Stimulated activated naive CD8-positive, alpha-beta T cell treated with anti-CD3 and anti-CD28 coated beads, Interleukin-15, amount 100 ng/mL, for 72 hours (primary cell): ENCODE measurements around the gene ZNF620.

Experiments
- ATAC-seq: fragments of 150-1000 bp; cut with Tn5 transposase; 2 replicates; pipeline ENCODE4 v1.10.0; 2021; ENCODE audit warnings: mild to moderate bottlenecking, moderate library complexity
- DNase-seq, 2 donors: peaks; one replicate each; pipeline ENCODE4 v3.0.0; 2021 to 2022
- H3K27ac Mint-ChIP-seq, 2 donors: one replicate each; pipeline ENCODE4 v1.8.0; 2022; ENCODE audit warnings: mild to moderate bottlenecking in 2 of 2, mixed read lengths in 2 of 2, moderate library complexity in 2 of 2
- H3K27me3 Mint-ChIP-seq: one replicate; pipeline ENCODE4 v1.8.0; 2022; ENCODE audit warnings: mixed read lengths
- H3K4me1 Mint-ChIP-seq: one replicate; pipeline ENCODE4 v1.8.0; 2022; ENCODE audit warnings: mild to moderate bottlenecking, mixed read lengths
- H3K4me3 Mint-ChIP-seq, 2 donors: one replicate each; pipeline ENCODE4 v1.8.0; 2022; ENCODE audit warnings: mild to moderate bottlenecking in 2 of 2, mixed read lengths in 2 of 2, moderate library complexity in 1 of 2
- H3K9me3 Mint-ChIP-seq, 2 donors: one replicate each; pipeline ENCODE4 v1.8.0; 2022; ENCODE audit warnings: mixed read lengths in 2 of 2

ZNF620 gene

DNA sequence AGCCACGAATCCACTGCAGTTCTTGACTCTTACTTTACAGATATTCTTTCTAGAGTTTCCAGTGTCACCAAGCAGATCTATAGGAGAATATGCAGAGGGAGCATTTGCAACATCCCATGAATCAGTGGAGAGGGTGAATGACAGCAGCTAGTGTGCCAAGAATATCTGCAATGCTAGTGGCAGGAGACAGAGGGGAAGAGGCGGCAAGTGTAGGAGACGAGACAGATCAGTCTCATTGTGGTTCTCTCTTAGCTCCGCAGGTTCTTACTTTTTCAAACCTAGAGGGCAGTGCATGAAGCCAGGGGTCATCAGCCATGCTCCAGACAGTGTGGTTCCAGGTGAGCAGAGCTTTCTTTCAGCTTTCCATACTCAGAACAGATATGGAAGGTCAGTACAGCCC, 28.2 kb upstream of the ZNF620 start:
- Mint-ChIP-seq H3K27me3 (no peaks in the 10 kb centered on the region), H3K4me1 (peaks cover 28% of the 10 kb centered on the region), H3K27ac (peak overlapping the region; percentile 96 to 99), H3K9me3 (no peaks in the 10 kb centered on the region), H3K4me3 (peak overlapping the region; percentile 89 to 93)
- no peak for ATAC-seq
- DNase-seq: no peak

DNA sequence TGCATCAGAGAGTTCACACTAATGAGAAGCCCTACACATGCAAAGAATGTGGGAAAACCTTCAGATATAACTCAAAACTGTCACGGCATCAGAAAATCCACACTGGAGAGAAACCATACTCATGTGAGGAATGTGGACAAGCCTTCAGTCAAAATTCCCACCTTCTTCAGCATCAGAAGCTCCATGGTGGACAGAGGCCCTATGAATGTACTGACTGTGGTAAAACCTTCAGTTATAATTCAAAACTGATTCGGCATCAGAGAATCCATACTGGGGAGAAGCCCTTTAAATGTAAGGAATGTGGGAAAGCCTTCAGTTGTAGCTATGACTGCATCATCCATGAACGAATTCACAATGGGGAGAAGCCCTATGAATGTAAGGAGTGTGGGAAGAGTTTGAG, 18.7 kb upstream of the ZNF620 start:
- ATAC-seq (no peak), DNase-seq (no peak)
- Mint-ChIP-seq H3K4me3 (no peak overlapping the region), H3K27me3 (no peaks in the 10 kb centered on the region), H3K4me1 (peaks cover 11% of the 10 kb centered on the region), H3K27ac (no peak overlapping the region), H3K9me3 (peaks cover 28 to 37% of the 10 kb centered on the region in 2 donors)

DNA sequence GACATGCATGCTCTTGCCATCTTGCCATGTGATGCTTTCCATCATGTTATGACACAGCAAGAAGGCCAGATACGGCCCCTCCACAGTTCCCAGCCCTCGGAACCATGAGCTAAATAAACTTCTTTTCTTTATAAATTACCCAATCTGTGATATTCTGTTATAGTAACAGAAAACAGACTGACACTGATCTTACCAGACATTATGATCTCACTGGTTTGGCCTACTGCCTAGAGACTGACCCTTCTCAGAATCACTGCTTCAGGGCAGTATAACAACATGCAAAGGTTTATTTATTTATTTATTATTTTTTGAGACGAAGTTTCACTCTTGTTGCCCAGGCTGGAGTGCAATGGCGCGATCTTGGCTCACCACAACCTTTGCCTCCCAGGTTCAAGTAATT, 14.9 kb upstream of the ZNF620 start:
- H3K4me1 Mint-ChIP-seq: no peaks in the 10 kb centered on the region
- no peak overlapping the region for H3K4me3 Mint-ChIP-seq
- H3K27me3 Mint-ChIP-seq: no peaks in the 10 kb centered on the region
- no peak overlapping the region for H3K27ac Mint-ChIP-seq
- no peak for DNase-seq
- ATAC-seq: no peak
- peaks cover 28 to 35% of the 10 kb centered on the region in 2 donors for H3K9me3 Mint-ChIP-seq

DNA sequence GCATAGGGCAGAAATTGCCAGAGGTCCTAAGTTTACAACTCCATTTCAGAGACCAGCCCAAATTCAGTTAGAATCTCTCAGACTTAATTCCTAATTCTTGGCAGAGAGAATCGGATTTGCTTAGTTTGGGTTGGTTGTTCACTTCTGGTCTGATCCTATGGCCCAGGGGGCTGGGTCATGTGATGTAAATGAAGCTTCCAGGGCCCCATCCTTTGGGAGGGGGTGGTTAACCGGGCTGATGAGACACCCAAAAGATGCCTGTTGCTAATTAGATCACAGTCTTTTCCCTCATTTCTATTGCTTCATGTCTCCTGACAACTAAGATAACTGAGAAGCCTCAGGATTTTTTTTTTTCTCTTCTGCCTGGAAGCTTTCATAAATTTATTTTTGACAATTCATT, 11.1 kb upstream of the ZNF620 start:
- H3K27me3 Mint-ChIP-seq: no peaks in the 10 kb centered on the region
- H3K4me1 Mint-ChIP-seq: no peaks in the 10 kb centered on the region
- DNase-seq (no peak), ATAC-seq (no peak)
- H3K27ac Mint-ChIP-seq: no peak overlapping the region
- H3K4me3 Mint-ChIP-seq: no peak overlapping the region
- peaks cover 7% of the 10 kb centered on the region in 2 donors for H3K9me3 Mint-ChIP-seq

DNA sequence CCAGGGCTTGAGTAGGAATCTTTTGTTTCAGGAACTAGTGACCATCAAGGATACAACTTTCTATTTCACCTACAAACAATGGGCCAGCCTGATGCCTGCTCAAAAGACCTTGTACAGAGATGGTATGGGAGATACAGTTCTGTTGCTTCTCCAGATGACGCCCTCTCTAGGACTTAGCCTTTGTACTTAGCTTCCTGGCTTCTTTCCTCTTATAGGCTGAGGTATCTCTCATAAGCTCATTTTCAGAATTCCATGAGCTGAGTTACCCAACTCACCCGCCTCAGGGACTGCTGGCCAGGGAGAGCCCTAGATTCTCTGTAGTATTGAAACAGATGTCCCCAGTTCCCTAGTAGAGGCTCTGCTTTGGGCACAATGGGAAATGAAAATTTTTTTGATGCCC, 8.6 kb upstream of the ZNF620 start:
- Mint-ChIP-seq H3K4me1 (no peaks in the 10 kb centered on the region), H3K27me3 (no peaks in the 10 kb centered on the region), H3K27ac (no peak overlapping the region), H3K9me3 (no peaks in the 10 kb centered on the region), H3K4me3 (no peak overlapping the region)
- ATAC-seq: no peak
- no peak for DNase-seq

DNA sequence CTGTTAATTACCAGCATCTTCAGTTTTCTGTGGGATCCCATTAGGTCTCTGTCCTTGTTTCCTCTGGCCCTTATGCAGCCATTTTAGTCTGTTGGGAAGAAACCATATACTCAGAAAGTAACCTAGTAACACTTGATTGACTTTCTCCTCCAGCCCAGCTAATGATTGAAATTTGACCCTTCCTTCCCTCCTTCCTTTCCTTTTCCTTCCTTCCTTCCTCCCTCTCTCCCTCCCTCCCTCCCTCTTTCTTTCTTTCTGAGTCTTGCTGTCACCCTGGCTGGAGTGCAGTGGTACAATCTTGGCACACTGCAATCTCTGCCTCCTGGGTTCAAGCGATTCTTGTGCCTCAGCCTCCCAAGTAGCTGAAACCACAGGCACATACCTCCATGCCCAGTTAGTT, 5.9 kb upstream of the ZNF620 start:
- no peak for DNase-seq
- Mint-ChIP-seq H3K27ac (no peak overlapping the region), H3K27me3 (no peaks in the 10 kb centered on the region), H3K4me3 (no peak overlapping the region), H3K4me1 (no peaks in the 10 kb centered on the region), H3K9me3 (no peaks in the 10 kb centered on the region)
- ATAC-seq: no peak

DNA sequence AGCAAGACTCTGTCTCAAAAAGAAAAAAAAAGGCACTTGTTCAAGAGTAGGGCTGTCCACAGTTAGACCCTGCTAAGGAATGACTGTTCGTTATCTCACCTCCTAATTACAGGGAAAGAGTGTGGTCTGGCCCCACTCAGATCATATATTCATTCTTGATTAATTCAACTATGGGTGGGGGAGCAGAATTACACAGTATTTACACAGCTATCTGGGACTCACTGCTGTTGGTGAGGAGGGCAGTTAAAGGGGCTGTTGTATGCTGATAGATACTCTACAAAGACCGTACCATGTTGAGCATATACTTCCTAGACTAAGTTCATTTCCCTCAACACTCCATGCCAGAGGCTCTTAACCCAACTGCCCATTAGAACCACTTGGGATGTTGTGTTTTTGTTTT, 3.8 kb upstream of the ZNF620 start:
- DNase-seq (no peak), ATAC-seq (no peak)
- no peak overlapping the region for H3K4me3 Mint-ChIP-seq
- no peak overlapping the region for H3K27ac Mint-ChIP-seq
- H3K4me1 Mint-ChIP-seq: peaks cover 11% of the 10 kb centered on the region
- no peaks in the 10 kb centered on the region for H3K9me3 Mint-ChIP-seq
- H3K27me3 Mint-ChIP-seq: no peaks in the 10 kb centered on the region

DNA sequence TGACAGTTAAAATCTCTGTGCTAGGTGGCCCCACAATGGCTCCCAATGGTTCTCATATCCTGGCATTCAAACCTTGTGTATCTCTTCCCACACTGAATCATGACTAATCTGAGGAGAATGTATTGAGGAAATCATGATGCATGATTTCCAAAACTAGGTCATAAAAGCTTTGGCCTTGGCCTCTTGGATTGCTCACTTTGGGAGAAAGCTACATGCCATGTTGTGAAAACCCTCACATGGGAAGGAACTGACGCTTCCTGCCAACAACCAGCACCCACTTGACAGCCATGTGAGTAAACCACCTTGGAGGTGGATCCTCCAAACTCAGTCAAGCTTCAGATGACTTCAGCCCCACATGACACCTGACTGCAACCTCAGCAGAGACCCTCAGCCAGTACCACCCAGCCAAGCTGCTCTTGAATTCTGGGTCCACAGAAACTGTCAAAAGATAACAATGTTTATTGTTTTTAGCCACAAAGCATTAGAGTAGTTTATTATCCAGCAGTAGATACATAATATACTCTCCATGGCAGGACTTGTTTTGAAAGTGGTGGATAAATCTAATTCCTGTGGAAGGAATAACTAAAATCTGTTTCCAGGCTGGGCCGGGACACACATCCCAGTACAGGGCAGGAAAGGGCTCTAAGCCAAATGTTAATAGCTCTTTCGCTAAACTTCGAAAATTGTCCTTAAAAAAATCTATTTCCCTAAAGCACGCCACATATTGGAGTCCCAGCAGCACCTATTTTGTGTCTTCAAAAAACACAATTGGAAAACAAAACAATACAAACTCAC, 1.0 kb upstream of the ZNF620 start:
- DNase-seq: no peak

DNA sequence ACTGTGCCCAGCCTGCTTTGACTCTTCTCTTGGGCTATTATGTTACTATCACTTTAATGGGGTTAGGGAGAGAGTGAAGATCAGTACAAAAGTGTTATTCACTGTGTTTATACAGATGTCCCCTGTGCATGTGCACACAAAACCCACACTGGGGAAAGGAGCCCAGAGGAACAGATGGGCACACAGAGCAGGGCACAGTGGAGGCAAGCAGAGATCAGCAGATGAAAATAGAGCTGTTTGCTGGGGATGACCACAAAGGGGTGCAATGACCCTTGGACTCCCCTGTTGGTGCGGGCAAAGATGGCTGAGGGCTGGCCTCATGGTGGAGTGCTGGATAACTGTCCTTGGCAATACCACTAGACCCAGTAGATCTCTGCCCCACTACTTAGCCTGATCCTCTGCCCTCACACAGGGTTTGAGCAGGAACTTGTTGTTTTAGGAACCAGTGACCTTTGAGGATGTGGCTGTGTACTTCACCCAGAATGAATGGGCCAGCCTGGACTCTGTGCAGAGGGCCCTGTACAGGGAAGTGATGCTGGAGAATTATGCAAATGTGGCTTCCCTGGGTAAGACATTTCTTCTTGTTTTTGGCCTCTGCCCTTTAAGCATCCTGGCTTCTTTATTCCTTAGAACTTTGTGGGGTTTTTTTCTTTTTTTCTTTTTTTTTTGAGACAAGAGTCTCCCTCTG, 5.3 kb downstream of the ZNF620 start:
- Mint-ChIP-seq H3K4me1 (peaks cover 8% of the 10 kb centered on the region), H3K27ac (no peak overlapping the region), H3K27me3 (no peaks in the 10 kb centered on the region), H3K9me3 (no peaks in the 10 kb centered on the region), H3K4me3 (no peak overlapping the region)
- DNase-seq (no peak), ATAC-seq (no peak)

More for the DNA sequence above, 1.0 kb upstream of the ZNF620 start:
- Mint-ChIP-seq H3K27ac (no peak overlapping the region), H3K9me3 (no peaks in the 10 kb centered on the region), H3K27me3 (no peaks in the 10 kb centered on the region), H3K4me3 (peak overlapping the region in 1 of 2 donors; percentile 88), H3K4me1 (peaks cover 14% of the 10 kb centered on the region)
- no peak for ATAC-seq

DNA sequence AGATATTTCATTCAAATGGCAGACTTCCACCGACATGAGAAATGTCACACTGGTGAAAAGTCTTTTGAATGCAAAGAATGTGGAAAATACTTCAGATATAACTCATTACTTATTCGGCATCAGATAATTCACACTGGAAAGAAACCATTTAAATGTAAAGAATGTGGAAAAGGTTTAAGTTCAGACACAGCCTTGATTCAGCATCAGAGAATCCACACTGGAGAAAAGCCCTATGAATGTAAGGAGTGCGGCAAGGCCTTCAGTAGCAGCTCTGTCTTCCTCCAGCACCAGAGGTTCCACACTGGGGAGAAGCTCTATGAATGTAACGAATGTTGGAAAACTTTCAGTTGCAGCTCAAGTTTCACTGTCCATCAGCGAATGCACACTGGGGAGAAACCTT, 10.4 kb downstream of the ZNF620 start:
- no peak for DNase-seq
- Mint-ChIP-seq H3K4me1 (no peaks in the 10 kb centered on the region), H3K27ac (no peak overlapping the region), H3K4me3 (no peak overlapping the region), H3K9me3 (no peaks in the 10 kb centered on the region), H3K27me3 (no peaks in the 10 kb centered on the region)
- ATAC-seq: no peak

DNA sequence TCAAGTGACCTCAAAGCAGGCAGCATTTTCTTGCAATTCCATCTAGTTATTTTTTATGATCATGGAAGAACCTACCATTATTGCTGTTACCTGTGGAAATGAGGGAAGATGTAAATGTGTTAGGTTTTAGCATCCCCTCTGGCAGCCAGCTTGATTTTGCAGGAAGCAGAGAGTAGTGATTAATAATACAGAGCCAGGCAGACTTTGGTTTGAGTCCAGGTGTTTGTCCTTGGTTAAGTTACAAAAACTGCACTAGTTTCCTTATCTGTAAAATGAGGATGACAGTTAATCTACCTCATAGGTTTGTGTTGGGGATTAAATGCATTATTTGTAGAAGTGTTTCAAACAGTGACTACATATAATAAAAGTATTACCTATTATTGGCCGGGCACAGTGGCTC, 12.2 kb downstream of the ZNF620 start:
- ATAC-seq (no peak), DNase-seq (no peak)
- no peak overlapping the region for H3K4me3 Mint-ChIP-seq
- H3K27me3 Mint-ChIP-seq: no peaks in the 10 kb centered on the region
- H3K9me3 Mint-ChIP-seq: no peaks in the 10 kb centered on the region
- no peak overlapping the region for H3K27ac Mint-ChIP-seq
- no peaks in the 10 kb centered on the region for H3K4me1 Mint-ChIP-seq

DNA sequence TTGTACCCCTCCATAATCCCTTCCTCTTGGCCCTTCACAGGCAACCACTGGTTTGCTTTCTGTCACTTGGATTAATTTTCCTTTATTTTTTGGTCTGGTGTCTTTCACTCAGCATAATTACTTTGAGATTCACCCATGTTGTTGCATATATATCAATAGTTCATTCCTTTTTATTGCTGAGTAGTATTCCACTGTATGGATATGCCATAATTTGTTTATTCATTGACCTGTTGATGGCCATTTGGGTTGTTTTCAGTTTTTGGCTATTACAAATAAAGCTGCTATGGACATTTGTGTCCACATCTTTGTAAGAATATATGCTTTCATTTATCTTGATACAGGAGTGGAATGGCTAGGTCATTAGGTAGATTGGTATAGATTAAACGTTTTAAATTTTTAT, 13.0 kb downstream of the ZNF620 start:
- Mint-ChIP-seq H3K4me3 (no peak overlapping the region), H3K27ac (no peak overlapping the region), H3K27me3 (no peaks in the 10 kb centered on the region), H3K9me3 (no peaks in the 10 kb centered on the region), H3K4me1 (peaks cover 2% of the 10 kb centered on the region)
- no peak for DNase-seq
- ATAC-seq: no peak

DNA sequence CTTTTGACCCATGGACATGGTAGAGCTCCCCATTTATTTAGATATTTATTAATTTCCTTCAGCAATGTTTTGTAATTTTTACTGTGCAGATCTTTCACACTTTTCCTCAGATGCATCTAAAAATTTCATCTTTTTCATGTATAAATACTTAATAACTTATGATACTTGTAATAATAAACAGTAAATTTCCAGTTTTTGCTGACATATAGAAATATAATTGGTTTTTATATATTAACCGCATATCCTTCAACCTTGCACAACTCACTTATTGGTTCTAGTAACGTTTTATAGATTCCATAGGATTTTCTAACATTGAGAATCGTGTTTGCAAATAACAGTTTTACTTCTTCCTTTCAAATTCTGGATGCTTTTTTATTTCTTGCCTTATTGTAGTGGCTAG, 15.4 kb downstream of the ZNF620 start:
- H3K9me3 Mint-ChIP-seq: no peaks in the 10 kb centered on the region
- peaks cover 18% of the 10 kb centered on the region for H3K4me1 Mint-ChIP-seq
- H3K27ac Mint-ChIP-seq: no peak overlapping the region
- ATAC-seq (no peak), DNase-seq (no peak)
- no peaks in the 10 kb centered on the region for H3K27me3 Mint-ChIP-seq
- no peak overlapping the region for H3K4me3 Mint-ChIP-seq

DNA sequence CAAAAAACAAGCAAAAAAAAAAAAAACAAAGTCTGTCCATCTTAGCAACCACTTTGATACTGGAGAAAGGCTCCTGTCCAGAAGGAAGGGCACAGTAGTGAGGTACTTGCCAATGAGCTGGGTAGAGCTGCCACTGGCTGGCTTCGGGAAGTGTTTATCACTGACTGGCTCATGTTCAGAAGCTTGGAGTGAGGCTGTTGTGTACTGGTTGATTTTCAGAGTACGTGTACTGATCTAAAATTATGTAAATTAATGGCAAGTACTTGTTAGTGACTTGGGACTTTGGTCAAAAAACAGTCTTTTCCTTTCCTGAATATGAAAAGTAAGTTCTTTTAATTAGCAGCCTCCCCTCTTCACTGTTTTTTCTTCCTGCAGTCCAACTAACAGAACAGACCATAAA, 17.9 kb downstream of the ZNF620 start:
- peaks cover 26% of the 10 kb centered on the region for H3K4me1 Mint-ChIP-seq
- peak overlapping the region in 1 of 2 donors; percentile 97 for H3K4me3 Mint-ChIP-seq
- ATAC-seq (no peak), DNase-seq (no peak)
- H3K27me3 Mint-ChIP-seq: no peaks in the 10 kb centered on the region
- H3K27ac Mint-ChIP-seq: peak overlapping the region in 1 of 2 donors; percentile 99
- no peaks in the 10 kb centered on the region for H3K9me3 Mint-ChIP-seq

DNA sequence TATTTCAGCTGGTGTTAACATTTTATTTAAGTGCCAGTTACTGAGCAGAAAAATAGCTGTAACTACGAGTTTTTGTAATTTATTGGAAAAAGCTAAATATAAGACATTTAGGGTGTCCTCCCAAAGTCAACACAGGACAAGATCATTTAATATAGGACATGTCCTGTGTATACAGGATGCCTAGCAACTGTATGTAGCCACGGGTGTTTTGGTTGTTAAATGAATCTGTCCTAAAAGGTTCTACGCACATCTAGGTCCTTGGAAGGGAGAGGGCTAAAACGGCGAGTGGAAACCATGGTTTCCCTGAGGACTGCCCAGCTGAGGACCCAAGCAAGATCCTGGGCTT, 18.4 kb downstream of the ZNF620 start:
- no peaks in the 10 kb centered on the region for H3K27me3 Mint-ChIP-seq
- peak overlapping the region; percentile 97 to 98 for H3K4me3 Mint-ChIP-seq
- H3K4me1 Mint-ChIP-seq: peaks cover 30% of the 10 kb centered on the region
- peak overlapping the region; percentile 99 for H3K27ac Mint-ChIP-seq
- no peaks in the 10 kb centered on the region for H3K9me3 Mint-ChIP-seq
- ATAC-seq: peak; percentile 57
- DNase-seq: no peak

DNA sequence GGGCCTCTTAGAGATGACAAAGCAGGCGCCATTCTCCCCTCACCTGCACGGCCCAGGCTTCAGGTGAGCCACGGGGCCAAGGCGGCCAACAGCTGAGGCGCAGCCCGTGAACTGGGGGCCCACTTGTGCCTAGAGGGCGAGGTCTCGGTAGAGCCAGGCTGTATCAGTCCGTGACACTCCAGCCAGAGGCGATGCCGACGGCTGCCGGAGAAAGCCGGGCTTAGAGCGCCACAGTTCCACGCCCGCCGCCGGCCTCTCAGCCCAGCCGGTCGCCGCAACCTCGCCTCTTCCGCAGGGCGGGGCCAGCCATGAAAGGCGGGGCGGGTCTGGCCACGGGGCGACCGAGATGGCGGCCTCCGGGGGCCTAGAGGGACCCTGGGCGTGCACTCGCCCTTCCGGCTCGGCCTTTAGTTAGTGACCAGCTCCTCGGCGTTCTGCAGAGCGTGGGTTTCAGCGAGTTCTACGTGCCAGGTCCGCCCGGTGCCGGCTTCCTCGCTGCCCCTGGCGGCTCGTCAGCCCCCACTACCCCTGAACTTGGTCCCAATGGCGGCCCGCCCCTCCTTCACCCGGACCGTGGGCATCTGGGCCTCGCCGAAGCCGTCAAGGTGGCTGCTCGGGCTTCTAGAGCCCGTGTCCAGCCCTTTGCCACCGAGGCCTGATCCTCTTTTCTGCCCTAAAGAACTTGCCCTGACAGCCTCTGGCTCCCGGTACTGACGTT, 18.9 kb downstream of the ZNF620 start, which contains the start of gene ZNF621:
ZNF621 (plus strand) TSS at position 393 of the 718 bp plus-strand sequence. CDS start 881 bp downstream, outside the sequence.
- peak; percentile 99 for ATAC-seq
- Mint-ChIP-seq H3K4me1 (peaks cover 35% of the 10 kb centered on the region), H3K9me3 (no peaks in the 10 kb centered on the region), H3K4me3 (peak within 1 kb of the TSS; percentile 97 to 98), H3K27me3 (no peaks in the 10 kb centered on the region), H3K27ac (peak within 1 kb of the TSS; percentile 99)
- peak; percentile 86 to 88 for DNase-seq
